PC-3 (cell line): Measurements from ENCODE around the gene TRABD. TPM values are rescaled to one million over a fixed set of nuclear protein-coding genes. Genes with fewer than 3 reads are reported as not detected.

Source experiments
- ATAC-seq: fragments of 200-7000 bp; cut with Tn5 transposase; 2 replicates; pipeline ENCODE4 v1.9.1; 2020; ENCODE audit warnings: mild to moderate bottlenecking, moderate library complexity
- BruUV-seq: library from RNA; stranded (reverse); fragments of 400-500 nt; replicated peaks from 2 replicates; lab custom pipeline; 2021; lab: Mats Ljungman, UMichigan
- CTCF ChIA-PET: fragments of 300-600 bp; sonication (Branson Sonifier 250); formaldehyde crosslinking; loops from one replicate; lab custom pipeline; 2022; ENCODE audit warnings: antibody characterized with exemption; lab: Charles Lee
- POLR2A ChIA-PET: fragments of 300-600 bp; sonication (Branson Sonifier 250); formaldehyde crosslinking; loops from one replicate; lab custom pipeline; 2022; ENCODE audit warnings: antibody characterized with exemption; ENCODE audit not compliant: unreplicated experiment; lab: Charles Lee
- DNase-seq: peaks from one replicate; pipeline ENCODE4 v3.0.0-alpha.2; 2015
- H2AFZ ChIP-seq: fragments of 300-600 bp; sonication (generic); 2 replicates; pipeline ENCODE4 v1.6.0; 2016; ENCODE audit warnings: antibody characterized with exemption, low read length
- H3F3A ChIP-seq: fragments of 300-600 bp; sonication (generic); one replicate; pipeline ENCODE4 v1.6.0; 2017; ENCODE audit warnings: antibody characterized with exemption, low read length, control low read depth, mild to moderate bottlenecking; ENCODE audit not compliant: unreplicated experiment
- H3K27ac ChIP-seq: fragments of 300-600 bp; sonication (generic); 2 replicates; pipeline ENCODE4 v1.5.1; 2016; ENCODE audit warnings: mild to moderate bottlenecking, low read length
- H3K27me3 ChIP-seq: fragments of 300-600 bp; sonication (generic); 2 replicates; pipeline ENCODE4 v1.6.1; 2016; ENCODE audit warnings: low read length, mixed read lengths
- H3K36me3 ChIP-seq: fragments of 300-600 bp; sonication (generic); 2 replicates; pipeline ENCODE4 v1.6.1; 2016; ENCODE audit warnings: low read depth, mixed run types, low read length, mixed read lengths
- H3K4me1 ChIP-seq: fragments of 300-600 bp; sonication (generic); 2 replicates; pipeline ENCODE4 v1.5.1; 2016; ENCODE audit warnings: low read length; ENCODE audit not compliant: insufficient read depth
- H3K4me2 ChIP-seq: fragments of 300-600 bp; sonication (generic); 2 replicates; pipeline ENCODE4 v1.6.0; 2016; ENCODE audit warnings: low read length
- H3K4me3 ChIP-seq: fragments of 300-600 bp; sonication (generic); 2 replicates; pipeline ENCODE4 v1.5.1; 2016; ENCODE audit warnings: mild to moderate bottlenecking, low read length, mixed read lengths
- H3K79me2 ChIP-seq: fragments of 300-600 bp; sonication (generic); 2 replicates; pipeline ENCODE4 v1.6.1; 2017; ENCODE audit warnings: low read length, mixed read lengths
- H3K9ac ChIP-seq: fragments of 300-600 bp; sonication (generic); 2 replicates; pipeline ENCODE4 v1.6.0; 2016; ENCODE audit warnings: mild to moderate bottlenecking, low read length
- H3K9me2 ChIP-seq: fragments of 300-600 bp; sonication (generic); replicated peaks from 2 replicates; pipeline ENCODE4 v1.6.1; 2016; ENCODE audit warnings: mixed run types, low read length, mixed read lengths
- H3K9me3 ChIP-seq: fragments of 300-600 bp; sonication (generic); 2 replicates; pipeline ENCODE4 v1.6.1; 2016; ENCODE audit warnings: low read length, mixed read lengths
- H4K20me1 ChIP-seq: fragments of 300-600 bp; sonication (generic); 2 replicates; pipeline ENCODE4 v1.6.1; 2016; ENCODE audit warnings: low read length, mixed read lengths
- EZH2 ChIP-seq: fragments of 300-600 bp; sonication (generic); IDR thresholded peaks from one replicate; pipeline ENCODE4 v1.6.1; 2017; ENCODE audit warnings: antibody characterized with exemption, mild to moderate bottlenecking, low read length; ENCODE audit not compliant: unreplicated experiment
- EZH2phosphoT487 ChIP-seq: fragments of 300-600 bp; sonication (generic); IDR thresholded peaks from 2 replicates; pipeline ENCODE4 v1.6.1; 2018; ENCODE audit warnings: mild to moderate bottlenecking, antibody characterized with exemption, low read length, borderline replicate concordance
- intact Hi-C: fragments of 100-400 bp; cut with micrococcal nuclease; formaldehyde crosslinking; loops from 2 replicates; pipeline ENCODE4 v1.9.0; 2023
- total RNA-seq: library from RNA; depleted of rRNA; stranded (reverse); fragments of >200 nt; gene quantifications from 2 replicates; pipeline ENCODE4 v1.2.3, GENCODE V29; 2014
- TF ChIP-seq, protein P1 (sequence below): fragments of 300-600 bp; sonication (generic); conservative IDR thresholded peaks from 2 replicates; pipeline ENCODE4 v1.5.1; 2017; ENCODE audit warnings: antibody characterized with exemption, low read depth, mild to moderate bottlenecking, low read length

The TRABD gene
- total RNA-seq, 1 experiment from 2014 or later: 53.4 TPM

DNA sequence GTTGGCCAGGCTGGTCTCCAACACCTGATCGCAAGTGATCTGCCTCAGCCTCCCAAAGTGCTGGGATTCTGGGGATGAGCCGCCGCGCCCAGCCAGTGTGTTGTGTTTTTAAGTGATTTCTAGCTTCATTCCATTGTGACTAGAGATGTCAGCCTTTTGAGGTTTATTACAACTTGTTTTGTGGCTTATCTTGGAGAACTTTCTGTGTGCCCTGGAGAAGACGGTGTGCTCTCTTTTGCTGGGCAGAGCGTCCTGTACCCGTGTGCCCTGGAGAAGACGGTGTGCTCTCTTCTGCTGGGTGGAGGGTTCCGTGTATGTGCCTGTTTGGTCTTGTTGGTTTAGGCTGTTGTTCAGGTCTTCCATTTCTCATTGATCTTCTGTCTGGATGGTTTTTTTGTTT, 27.6 kb downstream of the TRABD start:
- ChIA-PET POLR2A (no interaction called here), CTCF (interaction anchor here (0.7 kb wide), 1 partner anchor 65 kb away, joined by 4 read pairs; no protein-coding TSS in a partner anchor)
- intact Hi-C loops: no loop called here
- Histone ChIP-seq H3K27ac (no peak overlapping the region), H3K9ac (no peak overlapping the region), H4K20me1 (no peaks in the 10 kb centered on the region), H3K4me2 (no peak overlapping the region), H3F3A (no peaks in the 10 kb centered on the region), H3K27me3 (no peaks in the 10 kb centered on the region), H3K9me3 (no peaks in the 10 kb centered on the region), H2AFZ (no peak overlapping the region), H3K4me3 (no peak overlapping the region), H3K79me2 (no peaks in the 10 kb centered on the region), H3K4me1 (no peaks in the 10 kb centered on the region), H3K36me3 (peaks cover 2% of the 10 kb centered on the region; the same call in 1 of the 2 replicates), H3K9me2 (no peaks in the 10 kb centered on the region)
- ATAC-seq: no peak
- no peak for DNase-seq
- no peak for TF ChIP-seq EZH2
- TF ChIP-seq, protein P1, sequence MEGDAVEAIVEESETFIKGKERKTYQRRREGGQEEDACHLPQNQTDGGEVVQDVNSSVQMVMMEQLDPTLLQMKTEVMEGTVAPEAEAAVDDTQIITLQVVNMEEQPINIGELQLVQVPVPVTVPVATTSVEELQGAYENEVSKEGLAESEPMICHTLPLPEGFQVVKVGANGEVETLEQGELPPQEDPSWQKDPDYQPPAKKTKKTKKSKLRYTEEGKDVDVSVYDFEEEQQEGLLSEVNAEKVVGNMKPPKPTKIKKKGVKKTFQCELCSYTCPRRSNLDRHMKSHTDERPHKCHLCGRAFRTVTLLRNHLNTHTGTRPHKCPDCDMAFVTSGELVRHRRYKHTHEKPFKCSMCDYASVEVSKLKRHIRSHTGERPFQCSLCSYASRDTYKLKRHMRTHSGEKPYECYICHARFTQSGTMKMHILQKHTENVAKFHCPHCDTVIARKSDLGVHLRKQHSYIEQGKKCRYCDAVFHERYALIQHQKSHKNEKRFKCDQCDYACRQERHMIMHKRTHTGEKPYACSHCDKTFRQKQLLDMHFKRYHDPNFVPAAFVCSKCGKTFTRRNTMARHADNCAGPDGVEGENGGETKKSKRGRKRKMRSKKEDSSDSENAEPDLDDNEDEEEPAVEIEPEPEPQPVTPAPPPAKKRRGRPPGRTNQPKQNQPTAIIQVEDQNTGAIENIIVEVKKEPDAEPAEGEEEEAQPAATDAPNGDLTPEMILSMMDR: no peak
- no peak for TF ChIP-seq EZH2phosphoT487
- BruUV-seq: no TSS peak

DNA sequence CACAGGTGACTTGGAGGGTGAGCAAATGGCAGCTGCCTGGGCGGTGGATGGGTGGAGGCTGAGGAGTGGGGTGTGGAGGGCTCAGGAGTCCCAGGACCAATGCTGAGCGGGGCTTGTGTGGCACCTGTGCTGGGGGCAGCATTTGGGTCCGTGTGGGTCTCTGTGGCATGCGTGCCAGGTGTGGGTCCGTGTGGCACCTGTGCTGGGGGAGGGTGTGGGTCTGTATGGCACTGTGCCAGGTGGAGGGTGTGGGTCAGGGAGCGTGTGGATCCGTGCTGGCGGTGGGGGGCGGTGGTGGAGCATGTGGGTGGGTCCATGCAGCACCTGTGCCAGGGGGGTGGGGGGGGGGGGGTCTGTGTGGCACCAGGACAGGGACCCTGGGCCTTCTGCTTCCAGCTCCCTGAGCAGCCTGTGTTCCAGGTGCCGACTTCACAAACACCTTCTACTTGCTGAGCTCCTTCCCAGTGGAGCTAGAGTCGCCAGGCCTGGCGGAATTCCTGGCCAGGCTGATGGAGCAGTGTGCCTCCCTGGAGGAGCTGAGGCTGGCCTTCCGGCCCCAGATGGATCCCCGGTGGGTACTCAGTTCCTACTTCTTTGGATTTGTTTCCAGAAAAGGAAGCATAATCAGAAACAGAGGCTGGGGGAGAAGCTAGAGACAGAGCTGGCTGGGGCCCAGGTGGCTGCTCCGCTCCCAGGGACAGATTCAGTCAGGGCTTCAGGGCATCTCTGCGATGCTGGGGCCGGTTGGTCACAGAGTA, 29.8 kb downstream of the TRABD start:
- Histone ChIP-seq H3F3A (no peaks in the 10 kb centered on the region), H3K4me3 (no peak overlapping the region), H3K9me2 (no peaks in the 10 kb centered on the region), H4K20me1 (no peaks in the 10 kb centered on the region), H3K27me3 (no peaks in the 10 kb centered on the region), H3K36me3 (peaks cover 2% of the 10 kb centered on the region; the same call in 1 of the 2 replicates), H3K79me2 (no peaks in the 10 kb centered on the region), H3K27ac (no peak overlapping the region), H3K4me2 (no peak overlapping the region), H3K4me1 (no peaks in the 10 kb centered on the region), H3K9ac (no peak overlapping the region), H2AFZ (no peak overlapping the region), H3K9me3 (no peaks in the 10 kb centered on the region)
- no TSS peak for BruUV-seq
- DNase-seq: no peak
- intact Hi-C loops: no loop called here
- ChIA-PET POLR2A (no interaction called here), CTCF (no interaction called here)
- TF ChIP-seq EZH2: no peak
- no peak for TF ChIP-seq EZH2phosphoT487
- TF ChIP-seq, protein P1: no peak
- ATAC-seq: no peak

DNA sequence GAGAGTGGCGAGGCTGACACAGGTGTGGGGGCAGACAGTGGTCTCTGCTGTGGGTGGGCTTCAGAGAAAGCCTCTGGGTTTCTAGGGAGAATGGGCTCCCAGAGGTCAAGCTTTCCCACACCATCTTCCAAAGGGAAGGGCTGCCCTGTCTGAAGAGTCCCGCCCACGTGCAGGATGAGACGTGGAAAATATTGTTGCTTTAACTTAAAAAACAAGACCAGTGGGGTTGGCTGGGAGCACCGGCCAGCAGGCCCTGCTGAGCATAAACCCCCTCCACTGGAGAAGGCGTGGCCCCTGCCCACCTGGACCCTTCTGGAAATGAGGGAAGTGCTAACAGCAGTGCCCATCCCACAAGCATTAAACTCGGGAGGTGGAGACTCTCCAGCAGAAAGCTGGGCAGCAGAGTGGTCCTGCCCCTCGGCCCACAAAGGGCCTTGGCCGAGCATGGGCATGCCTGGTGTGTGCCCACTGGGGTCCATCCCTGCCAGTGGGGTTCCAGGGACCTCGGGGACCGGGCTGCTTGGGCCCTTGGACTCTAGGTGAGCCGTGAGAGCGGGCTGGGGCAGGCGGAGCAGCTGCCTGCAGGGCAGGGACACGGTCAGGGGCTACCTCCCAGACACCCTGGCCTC, 30.5 kb downstream of the TRABD start:
- Histone ChIP-seq H2AFZ (no peak overlapping the region), H3K4me3 (no peak overlapping the region), H3K36me3 (peaks cover 5% of the 10 kb centered on the region; the same call in 1 of the 2 replicates), H3F3A (no peaks in the 10 kb centered on the region), H3K27me3 (no peaks in the 10 kb centered on the region), H3K9ac (no peak overlapping the region), H3K79me2 (no peaks in the 10 kb centered on the region), H3K4me2 (no peak overlapping the region), H3K9me3 (no peaks in the 10 kb centered on the region), H3K4me1 (no peaks in the 10 kb centered on the region), H4K20me1 (no peaks in the 10 kb centered on the region), H3K9me2 (no peaks in the 10 kb centered on the region), H3K27ac (no peak overlapping the region)
- TF ChIP-seq EZH2: no peak
- TF ChIP-seq, protein P1: no peak
- TF ChIP-seq EZH2phosphoT487: no peak
- ATAC-seq (no peak), DNase-seq (no peak)
- POLR2A ChIA-PET: no interaction called here
- BruUV-seq: no TSS peak
- CTCF ChIA-PET: no interaction called here
- intact Hi-C loops: no loop called here
